ENCODE measurements around the gene IFI35. TPM values are rescaled to one million over a fixed set of nuclear protein-coding genes. Genes with fewer than 3 reads are reported as not detected.

IFI35 gene
- total and polyA plus RNA-seq, 2 of the 8 experiments (the other 6 are each of a cell fraction or from before 2014, with no cell fraction given) = 2.5 to 4.7 TPM

- H3K79me1 ChIP-seq (ENCODE audit: low read depth, low read length) = no peaks in the 10 kb centered on the region
- WGBS, 2 experiments (ENCODE audit: extremely low coverage in 1 of 2, insufficient coverage in 1 of 2, insufficient read length in 1 of 2, insufficient replicate concordance in 2 of 2, low coverage in 1 of 2, low lambda C conversion rate in 2 of 2, missing lambda C conversion rate in 1 of 2) = 93% methylated on average over 6 of the region's 6 CpGs; no CpG with 5 or more reads in 1 of the 2 experiments
- TF ChIP-seq ATF2 (IDR thresholded peaks at IDR 0.05; ENCODE audit: low read length) = no peak
- no peak for TF ChIP-seq TCF12 (IDR thresholded peaks at IDR 0.05; ENCODE audit: low read depth, low read length)
- no peak for TF ChIP-seq EGR1 (IDR thresholded peaks at IDR 0.05; ENCODE audit: borderline replicate concordance, low read depth, low read length)
- TF ChIP-seq POLR2A (IDR thresholded peaks at IDR 0.05; ENCODE audit: control extremely low read depth in 1 of 2, low read depth in 2 of 2, low read length in 2 of 2) = no peak
- TF ChIP-seq POLR2AphosphoS5 (IDR thresholded peaks at IDR 0.05; ENCODE audit: low read depth, low read length) = no peak
- TF ChIP-seq CHD2 (IDR thresholded peaks at IDR 0.05; ENCODE audit: low read length) = no peak
- no peak for TF ChIP-seq TEAD4 (IDR thresholded peaks at IDR 0.05; ENCODE audit: low read depth, low read length)
- no peak for TF ChIP-seq SRF (IDR thresholded peaks at IDR 0.05; ENCODE audit: low read depth, low read length)
- no peak for TF ChIP-seq SIRT6 (IDR thresholded peaks at IDR 0.05; ENCODE audit: low read length)
- TF ChIP-seq SP2 (IDR thresholded peaks at IDR 0.05; ENCODE audit: low read length) = no peak
- TF ChIP-seq ASH2L (IDR thresholded peaks at IDR 0.05; ENCODE audit: low read length) = no peak
- no peak overlapping the region for H3K14ac ChIP-seq (ENCODE audit: insufficient read length)
- H3K23me2 ChIP-seq (ENCODE audit: low read depth, low read length) = no peaks in the 10 kb centered on the region
- FAIRE-seq = no peak
- H2BK5ac ChIP-seq (ENCODE audit: low read depth, low read length) = no peak overlapping the region
- H3K18ac ChIP-seq (ENCODE audit: extremely low read depth, low read length) = no peak overlapping the region
- H3K4me1 ChIP-seq (replicated peaks in 1 of 4; ENCODE audit: control insufficient read depth in 3 of 4, insufficient read depth in 4 of 4, low read length in 3 of 4) = no peaks in the 10 kb centered on the region
- POLR2A ChIA-PET (ENCODE audit: partially characterized antibody) = interaction anchor here (1.8 kb wide), 1 partner anchor 11 kb away, joined by 11 read pairs; the partner anchor contains the start of genes PTGES3L and RUNDC1
- H3K36me3 ChIP-seq (ENCODE audit: control insufficient read depth in 2 of 4, insufficient read depth in 4 of 4, low read length in 3 of 4) = peaks cover 17 to 49% (median 37%) of the 10 kb centered on the region in 4 experiments; a peak in 6 of 8 replicates
- H2BK12ac ChIP-seq (ENCODE audit: low read depth, low read length) = no peak overlapping the region
- H3K4me3 ChIP-seq (ENCODE audit: extremely low read depth in 1 of 4, insufficient read depth in 2 of 4, low read depth in 3 of 4, low read length in 4 of 4) = no peak overlapping the region
- no peak overlapping the region for H2BK15ac ChIP-seq (ENCODE audit: low read length)
- no peak overlapping the region for H2BK20ac ChIP-seq (ENCODE audit: low read length)
- no peaks in the 10 kb centered on the region for H3K9me3 ChIP-seq (ENCODE audit: insufficient read depth in 2 of 2, low read depth in 1 of 2, low read length in 1 of 2)
- no peaks in the 10 kb centered on the region for H3K79me2 ChIP-seq (ENCODE audit: control insufficient read depth in 1 of 2, insufficient read depth in 2 of 2, low read length in 2 of 2)
- H2AK5ac ChIP-seq (ENCODE audit: low read depth, low read length) = no peak overlapping the region
- no peak overlapping the region for H3K4me2 ChIP-seq (ENCODE audit: insufficient read depth in 1 of 2, low read depth in 2 of 2, low read length in 2 of 2)
- H3K4ac ChIP-seq (replicated peaks; ENCODE audit: insufficient read length, low read depth, low read length) = no peak overlapping the region
- CTCF ChIA-PET (ENCODE audit: partially characterized antibody) = interaction anchor here (0.7 to 1.6 kb wide), 4 partner anchors 23 to 148 kb away, joined by 3 to 6 read pairs (median 4); no protein-coding TSS in a partner anchor
- H4K91ac ChIP-seq (replicated peaks; ENCODE audit: insufficient read length, low read length) = no peak overlapping the region
- no peak overlapping the region for H2BK120ac ChIP-seq (replicated peaks; ENCODE audit: low read depth, low read length)
- H4K20me1 ChIP-seq (replicated peaks in 1 of 2; ENCODE audit: control insufficient read depth in 1 of 2, insufficient read depth in 2 of 2, low read length in 2 of 2) = peaks cover 0 to 6% of the 10 kb centered on the region in 2 experiments
- H4K5ac ChIP-seq (ENCODE audit: insufficient read length, low read depth, low read length) = no peak overlapping the region
- H3K27ac ChIP-seq (ENCODE audit: low read depth, low read length) = no peak overlapping the region
- H3K9ac ChIP-seq (replicated peaks in 1 of 4; ENCODE audit: extremely low read depth in 1 of 4, low read depth in 3 of 4, low read length in 3 of 4) = no peak overlapping the region
- H3K27me3 ChIP-seq (replicated peaks in 1 of 4; ENCODE audit: control insufficient read depth in 3 of 4, extremely low read depth in 1 of 4, insufficient read depth in 3 of 4, low read length in 3 of 4) = no peaks in the 10 kb centered on the region
- no peak overlapping the region for H3K56ac ChIP-seq (replicated peaks; ENCODE audit: insufficient read length, low read depth, low read length)
- H3K23ac ChIP-seq (ENCODE audit: insufficient read length) = no peak overlapping the region
- H4K8ac ChIP-seq (ENCODE audit: extremely low read depth, insufficient read depth, low read length) = no peak overlapping the region
- no peak for DNase-seq (ENCODE audit: low read depth in 1 of 2, low spot score in 2 of 2)
- no peak overlapping the region for H2AFZ ChIP-seq (ENCODE audit: low read length)
These were observed 15.1 kb upstream of the IFI35 start for GRCh38 chr17:42991471-42991870.

Measured in H1 (cell line).